Neuron (in vitro differentiated cells): ENCODE data around the gene LRP1-AS.

ENCODE experiments used
- H2AFZ ChIP-seq: one replicate; pipeline ENCODE4 v1.6.1; 2013; ENCODE audit warnings: low read depth, mild to moderate bottlenecking, inconsistent platforms, low read length, moderate library complexity
- H3K27me3 ChIP-seq: one replicate; pipeline ENCODE4 v1.6.1; 2013; ENCODE audit warnings: low read length; ENCODE audit not compliant: insufficient read depth
- H3K36me3 ChIP-seq: one replicate; pipeline ENCODE4 v1.6.1; 2013; ENCODE audit warnings: low read length; ENCODE audit not compliant: insufficient read depth
- H3K4me1 ChIP-seq: one replicate; pipeline ENCODE4 v1.6.1; 2013; ENCODE audit warnings: low read length; ENCODE audit not compliant: insufficient read depth
- H3K4me3 ChIP-seq: 2 replicates; pipeline ENCODE4 v1.5.1; 2013; ENCODE audit warnings: mild to moderate bottlenecking, low read length, moderate library complexity
- H3K9me3 ChIP-seq: one replicate; pipeline ENCODE4 v1.6.1; 2013; ENCODE audit warnings: low read length

The LRP1-AS gene

GRCh38 chr12:57187222-57188089, 40.0 kb upstream of the LRP1-AS start:
- H3K36me3 ChIP-seq = peaks cover 88% of the 10 kb centered on the region
- no peaks in the 10 kb centered on the region for H3K9me3 ChIP-seq
- H2AFZ ChIP-seq = no peak overlapping the region
- H3K4me3 ChIP-seq = no peak overlapping the region
- H3K4me1 ChIP-seq = no peaks in the 10 kb centered on the region
- no peaks in the 10 kb centered on the region for H3K27me3 ChIP-seq

GRCh38 chr12:57185906-57186508, 38.6 kb upstream of the LRP1-AS start:
- H3K9me3 ChIP-seq = no peaks in the 10 kb centered on the region
- H3K36me3 ChIP-seq = peaks cover 79% of the 10 kb centered on the region

GRCh38 chr12:57185403-57185802, 38.0 kb upstream of the LRP1-AS start:
- Histone ChIP-seq H3K36me3 (peaks cover 79% of the 10 kb centered on the region), H3K4me1 (no peaks in the 10 kb centered on the region), H2AFZ (no peak overlapping the region), H3K9me3 (no peaks in the 10 kb centered on the region), H3K27me3 (no peaks in the 10 kb centered on the region), H3K4me3 (no peak overlapping the region)

More at GRCh38 chr12:57185906-57186508, 38.6 kb upstream of the LRP1-AS start:
- Histone ChIP-seq H3K27me3 (no peaks in the 10 kb centered on the region), H2AFZ (no peak overlapping the region), H3K4me1 (no peaks in the 10 kb centered on the region), H3K4me3 (no peak overlapping the region)

GRCh38 chr12:57183939-57184725, 36.7 kb upstream of the LRP1-AS start:
- Histone ChIP-seq H3K36me3 (peaks cover 80% of the 10 kb centered on the region), H3K9me3 (no peaks in the 10 kb centered on the region), H2AFZ (no peak overlapping the region), H3K4me3 (no peak overlapping the region), H3K4me1 (no peaks in the 10 kb centered on the region), H3K27me3 (no peaks in the 10 kb centered on the region)

GRCh38 chr12:57182918-57183575, 35.6 kb upstream of the LRP1-AS start:
- H3K27me3 ChIP-seq = no peaks in the 10 kb centered on the region
- H2AFZ ChIP-seq = no peak overlapping the region
- no peaks in the 10 kb centered on the region for H3K4me1 ChIP-seq
- no peaks in the 10 kb centered on the region for H3K9me3 ChIP-seq
- peaks cover 80% of the 10 kb centered on the region for H3K36me3 ChIP-seq
- no peak overlapping the region for H3K4me3 ChIP-seq

GRCh38 chr12:57181561-57182155, 34.2 kb upstream of the LRP1-AS start:
- no peak overlapping the region for H3K4me3 ChIP-seq
- H3K36me3 ChIP-seq = peaks cover 77% of the 10 kb centered on the region
- H3K27me3 ChIP-seq = no peaks in the 10 kb centered on the region
- no peak overlapping the region for H2AFZ ChIP-seq
- H3K9me3 ChIP-seq = no peaks in the 10 kb centered on the region
- no peaks in the 10 kb centered on the region for H3K4me1 ChIP-seq

GRCh38 chr12:57181072-57181471, 33.7 kb upstream of the LRP1-AS start:
- no peaks in the 10 kb centered on the region for H3K27me3 ChIP-seq
- no peak overlapping the region for H3K4me3 ChIP-seq
- H3K9me3 ChIP-seq = no peaks in the 10 kb centered on the region
- no peak overlapping the region for H2AFZ ChIP-seq
- H3K4me1 ChIP-seq = no peaks in the 10 kb centered on the region
- H3K36me3 ChIP-seq = peaks cover 77% of the 10 kb centered on the region

- H3K36me3 ChIP-seq = peaks cover 77% of the 10 kb centered on the region
- no peaks in the 10 kb centered on the region for H3K4me1 ChIP-seq
- H3K27me3 ChIP-seq = no peaks in the 10 kb centered on the region
- no peak overlapping the region for H3K4me3 ChIP-seq
- no peaks in the 10 kb centered on the region for H3K9me3 ChIP-seq
- no peak overlapping the region for H2AFZ ChIP-seq
Observed at GRCh38 chr12:57180321-57180989, 33.0 kb upstream of the LRP1-AS start.

GRCh38 chr12:57179331-57180086, 32.1 kb upstream of the LRP1-AS start:
- H3K27me3 ChIP-seq = no peaks in the 10 kb centered on the region
- H3K9me3 ChIP-seq = no peaks in the 10 kb centered on the region
- H3K4me3 ChIP-seq = no peak overlapping the region
- no peaks in the 10 kb centered on the region for H3K4me1 ChIP-seq
- no peak overlapping the region for H2AFZ ChIP-seq
- peaks cover 75% of the 10 kb centered on the region for H3K36me3 ChIP-seq

- no peak overlapping the region for H2AFZ ChIP-seq
- H3K4me1 ChIP-seq = no peaks in the 10 kb centered on the region
- no peaks in the 10 kb centered on the region for H3K27me3 ChIP-seq
- no peaks in the 10 kb centered on the region for H3K9me3 ChIP-seq
- peaks cover 76% of the 10 kb centered on the region for H3K36me3 ChIP-seq
- H3K4me3 ChIP-seq = no peak overlapping the region
Observed at GRCh38 chr12:57178213-57178612, 30.8 kb upstream of the LRP1-AS start.

- H3K27me3 ChIP-seq = no peaks in the 10 kb centered on the region
- no peaks in the 10 kb centered on the region for H3K9me3 ChIP-seq
- peaks cover 84% of the 10 kb centered on the region for H3K36me3 ChIP-seq
Observed at GRCh38 chr12:57177354-57177753, 29.9 kb upstream of the LRP1-AS start.

More at GRCh38 chr12:57177354-57177753, 29.9 kb upstream of the LRP1-AS start:
- Histone ChIP-seq H3K4me3 (no peak overlapping the region), H2AFZ (no peak overlapping the region), H3K4me1 (no peaks in the 10 kb centered on the region)
